Kidney (tissue), 14 donors: ENCODE data around the gene LENG8. TPM values are rescaled to one million over a fixed set of nuclear protein-coding genes. Genes with fewer than 3 reads are reported as not detected.
"Not testable (repeated sequence)": the region's sequence is repeated elsewhere in the genome, so short reads cannot be mapped to it uniquely, and the experiment has no call there.

Experiments
- DNase-seq, 5 donors: peaks; one replicate each; pipeline ENCODE4 v3.0.0-alpha.2; 2013 to 2020
- FAIRE-seq: peaks from 2 replicates; lab custom pipeline; 2012; peaks lifted over from hg19 to GRCh38; lab: Jason Lieb, UNC
- H3K27ac ChIP-seq, 2 donors: one replicate each; pipeline ENCODE4 v1.7.0; 2013; ENCODE audit warnings: low read depth in 2 of 2, low read length in 2 of 2, inconsistent platforms in 1 of 2
- H3K27me3 ChIP-seq: one replicate; pipeline ENCODE4 v1.7.1; 2013; ENCODE audit warnings: low read length, inconsistent platforms; ENCODE audit not compliant: control insufficient read depth, insufficient read depth
- H3K36me3 ChIP-seq, 3 donors: one replicate each; pipeline versions ENCODE4 v1.7.0 to v1.7.1; 2013; ENCODE audit warnings: low read length in 3 of 3, control low read depth in 1 of 3, inconsistent platforms in 1 of 3; ENCODE audit not compliant: insufficient read depth in 3 of 3, control insufficient read depth in 2 of 3
- H3K4me1 ChIP-seq, 3 donors: one replicate each; pipeline versions ENCODE4 v1.7.0 to v1.7.1; 2013; ENCODE audit warnings: low read length in 3 of 3, inconsistent platforms in 1 of 3, low read depth in 1 of 3; ENCODE audit not compliant: control insufficient read depth in 2 of 3, insufficient read depth in 2 of 3
- H3K4me3 ChIP-seq, 3 donors: one replicate each; pipeline versions ENCODE4 v1.7.0 to v1.8.1; 2013; ENCODE audit warnings: low read length in 3 of 3, control low read depth in 1 of 3, inconsistent platforms in 1 of 3
- H3K9ac ChIP-seq, 3 donors: one replicate each; pipeline versions ENCODE4 v1.7.0 to v1.7.1; 2013; ENCODE audit warnings: low read length in 3 of 3, control low read depth in 1 of 3, inconsistent platforms in 1 of 3
- H3K9me3 ChIP-seq, 3 donors: one replicate each; pipeline versions ENCODE4 v1.7.0 to v1.7.1; 2013; ENCODE audit warnings: low read length in 3 of 3, control low read depth in 1 of 3, inconsistent platforms in 1 of 3; ENCODE audit not compliant: control insufficient read depth in 2 of 3, insufficient read depth in 1 of 3
- intact Hi-C: fragments of 100-400 bp; cut with DNase I; formaldehyde crosslinking; loops from one replicate; pipeline ENCODE4 v1.11.1; 2022
- polyA plus RNA-seq: library from polyadenylated mRNA; stranded (reverse); fragments of 350-450 nt; fragmentation: Illumina TruSeq; extraction: RNeasy Lipid Tissue Mini Kit (QIAGEN cat#74804); gene quantifications from one replicate; pipeline ENCODE4 v1.2.3, GENCODE V29; 2014; ENCODE audit warnings: low read depth, low replicate concordance; ENCODE audit not compliant: insufficient read depth
- total RNA-seq: library from RNA; stranded (reverse); fragmentation: NEBNext Ultra II Directional; extraction: Animal tissue kit (Norgen Biotek cat#: 25700); gene quantifications from one replicate; pipeline ENCODE4 v1.2.1, GENCODE V29; 2021
- TF ChIP-seq, protein P1 (sequence below): IDR thresholded peaks from 3 replicates; pipeline ENCODE4 v1.5.1; 2012; ENCODE audit warnings: mild to moderate bottlenecking, moderate library complexity, borderline replicate concordance; ENCODE audit not compliant: insufficient read depth; ENCODE audit errors: extremely low read depth
- donor health status: control.
- donor health status: control.
- donor health status: control.
- donor health status: control.
- donor health status: control.
- donor health status: DM: yes; HTN: yes; CAD: no.
- donor health status: Normal renal cell carcinoma (clear cell type).

LENG8 gene
- total and polyA plus RNA-seq, 2 donors from 2014 or later: 48.6 to 208 TPM

DNA sequence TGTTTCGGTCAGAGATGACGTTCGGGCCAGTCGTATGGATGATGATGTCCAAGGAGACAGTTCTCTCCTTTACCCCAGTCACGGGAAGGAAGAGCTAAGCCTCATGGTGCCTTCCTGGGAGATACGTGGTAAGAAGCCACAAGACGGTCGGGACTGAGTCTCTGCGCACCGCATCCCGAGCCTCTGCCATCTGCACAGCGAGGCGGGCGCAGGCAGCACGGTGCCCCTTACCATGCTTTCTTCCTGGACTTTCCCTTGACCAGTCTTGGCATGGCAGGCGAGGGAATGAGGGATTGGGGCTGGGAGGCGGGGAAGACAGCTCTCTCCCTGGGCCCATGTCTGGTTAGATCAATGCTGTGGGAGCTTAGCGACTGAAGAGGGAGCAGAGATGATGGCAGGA is 43.6 kb downstream of the LENG8 start:
- FAIRE-seq (no peak), DNase-seq (peak in 1 of 5 donors; percentile 19)
- Histone ChIP-seq H3K4me3 (no peak overlapping the region), H3K27ac (no peak overlapping the region), H3K9me3 (no peaks in the 10 kb centered on the region), H3K4me1 (no peaks in the 10 kb centered on the region), H3K27me3 (no peaks in the 10 kb centered on the region), H3K9ac (no peak overlapping the region), H3K36me3 (no peaks in the 10 kb centered on the region)
- intact Hi-C loops: no loop called here
- TF ChIP-seq, protein P1, sequence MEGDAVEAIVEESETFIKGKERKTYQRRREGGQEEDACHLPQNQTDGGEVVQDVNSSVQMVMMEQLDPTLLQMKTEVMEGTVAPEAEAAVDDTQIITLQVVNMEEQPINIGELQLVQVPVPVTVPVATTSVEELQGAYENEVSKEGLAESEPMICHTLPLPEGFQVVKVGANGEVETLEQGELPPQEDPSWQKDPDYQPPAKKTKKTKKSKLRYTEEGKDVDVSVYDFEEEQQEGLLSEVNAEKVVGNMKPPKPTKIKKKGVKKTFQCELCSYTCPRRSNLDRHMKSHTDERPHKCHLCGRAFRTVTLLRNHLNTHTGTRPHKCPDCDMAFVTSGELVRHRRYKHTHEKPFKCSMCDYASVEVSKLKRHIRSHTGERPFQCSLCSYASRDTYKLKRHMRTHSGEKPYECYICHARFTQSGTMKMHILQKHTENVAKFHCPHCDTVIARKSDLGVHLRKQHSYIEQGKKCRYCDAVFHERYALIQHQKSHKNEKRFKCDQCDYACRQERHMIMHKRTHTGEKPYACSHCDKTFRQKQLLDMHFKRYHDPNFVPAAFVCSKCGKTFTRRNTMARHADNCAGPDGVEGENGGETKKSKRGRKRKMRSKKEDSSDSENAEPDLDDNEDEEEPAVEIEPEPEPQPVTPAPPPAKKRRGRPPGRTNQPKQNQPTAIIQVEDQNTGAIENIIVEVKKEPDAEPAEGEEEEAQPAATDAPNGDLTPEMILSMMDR: no peak

DNA sequence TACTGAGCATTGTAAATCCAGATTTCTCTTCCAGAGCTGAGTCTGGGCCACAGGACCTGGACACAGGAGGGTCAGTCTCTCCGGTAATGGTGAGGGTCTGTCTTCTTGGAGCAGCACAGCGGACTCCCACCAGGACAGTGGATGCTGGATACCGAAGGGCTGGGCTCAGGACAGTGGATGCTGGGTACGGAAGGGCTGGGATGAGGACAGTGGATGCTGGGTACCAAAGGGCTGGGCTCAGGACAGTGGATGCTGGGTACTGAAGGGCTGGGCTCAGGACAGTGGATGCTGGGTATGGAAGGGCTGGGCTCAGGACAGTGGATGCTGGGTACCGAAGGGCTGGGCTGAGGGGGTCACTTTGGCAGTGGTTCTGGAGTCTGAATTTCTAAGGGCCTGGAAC is 44.1 kb downstream of the LENG8 start:
- H3K36me3 ChIP-seq, H3K4me3 ChIP-seq, H3K4me1 ChIP-seq, H3K9ac ChIP-seq, H3K27me3 ChIP-seq, H3K9me3 ChIP-seq, H3K27ac ChIP-seq, FAIRE-seq, intact Hi-C loops, DNase-seq: not testable (repeated sequence)

DNA sequence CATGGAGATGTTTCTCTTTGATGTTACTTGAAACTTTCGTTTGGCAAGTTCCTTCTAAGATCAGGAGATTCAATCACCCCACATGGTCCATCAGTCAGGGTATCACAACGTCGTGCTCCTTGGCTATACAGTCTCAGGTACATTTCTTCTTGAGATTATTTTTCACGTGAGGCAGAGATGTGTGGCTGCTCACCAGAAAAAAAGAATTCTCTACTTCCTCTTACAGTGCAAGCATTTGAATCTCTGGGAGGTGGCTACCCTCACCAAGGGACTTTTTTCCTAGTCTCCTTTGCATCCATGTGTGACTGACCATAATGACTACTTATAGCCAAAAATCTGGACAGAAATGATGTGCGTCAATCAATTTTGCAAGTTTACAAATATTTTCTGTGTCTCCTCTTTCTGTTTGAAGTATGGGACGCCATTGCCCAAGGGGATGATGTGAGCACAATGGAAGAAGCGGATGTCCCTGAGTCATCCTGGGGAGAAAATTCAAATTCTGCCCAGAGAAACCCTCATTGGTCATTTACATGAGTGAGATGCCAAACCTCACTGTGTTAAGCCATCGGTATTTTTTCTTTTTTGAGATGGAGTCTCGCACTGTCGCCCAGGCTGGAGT is 45.1 kb downstream of the LENG8 start:
- Histone ChIP-seq H3K9ac (no peak overlapping the region), H3K27ac (no peak overlapping the region), H3K36me3 (no peaks in the 10 kb centered on the region), H3K9me3 (no peaks in the 10 kb centered on the region), H3K4me1 (no peaks in the 10 kb centered on the region), H3K4me3 (no peak overlapping the region), H3K27me3 (no peaks in the 10 kb centered on the region)
- TF ChIP-seq, protein P1: no peak
- FAIRE-seq (no peak), DNase-seq (no peak)
- intact Hi-C loops: no loop called here

DNA sequence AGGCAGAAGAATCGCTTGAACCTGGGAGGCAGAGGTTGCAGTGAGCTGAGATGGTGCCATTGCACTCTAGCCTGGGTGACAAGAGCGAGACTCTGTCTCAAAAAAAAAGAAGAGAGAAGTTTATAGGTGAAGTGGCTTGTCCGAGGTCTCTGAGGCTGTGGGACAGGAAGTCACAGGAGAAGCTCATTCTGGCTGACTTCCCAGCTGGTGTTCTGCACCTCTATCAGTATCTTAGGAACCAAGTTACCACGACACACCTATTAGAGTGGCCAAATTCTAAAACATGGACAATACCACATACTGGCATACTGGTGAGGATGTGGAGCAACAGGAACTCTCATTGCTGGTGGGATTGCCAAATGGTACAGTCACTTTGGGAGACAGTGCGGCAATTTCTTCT is 46.3 kb downstream of the LENG8 start:
- FAIRE-seq, DNase-seq, H3K4me3 ChIP-seq, H3K9ac ChIP-seq, H3K36me3 ChIP-seq, intact Hi-C loops, H3K27ac ChIP-seq, H3K4me1 ChIP-seq, H3K9me3 ChIP-seq, H3K27me3 ChIP-seq: not testable (repeated sequence)

DNA sequence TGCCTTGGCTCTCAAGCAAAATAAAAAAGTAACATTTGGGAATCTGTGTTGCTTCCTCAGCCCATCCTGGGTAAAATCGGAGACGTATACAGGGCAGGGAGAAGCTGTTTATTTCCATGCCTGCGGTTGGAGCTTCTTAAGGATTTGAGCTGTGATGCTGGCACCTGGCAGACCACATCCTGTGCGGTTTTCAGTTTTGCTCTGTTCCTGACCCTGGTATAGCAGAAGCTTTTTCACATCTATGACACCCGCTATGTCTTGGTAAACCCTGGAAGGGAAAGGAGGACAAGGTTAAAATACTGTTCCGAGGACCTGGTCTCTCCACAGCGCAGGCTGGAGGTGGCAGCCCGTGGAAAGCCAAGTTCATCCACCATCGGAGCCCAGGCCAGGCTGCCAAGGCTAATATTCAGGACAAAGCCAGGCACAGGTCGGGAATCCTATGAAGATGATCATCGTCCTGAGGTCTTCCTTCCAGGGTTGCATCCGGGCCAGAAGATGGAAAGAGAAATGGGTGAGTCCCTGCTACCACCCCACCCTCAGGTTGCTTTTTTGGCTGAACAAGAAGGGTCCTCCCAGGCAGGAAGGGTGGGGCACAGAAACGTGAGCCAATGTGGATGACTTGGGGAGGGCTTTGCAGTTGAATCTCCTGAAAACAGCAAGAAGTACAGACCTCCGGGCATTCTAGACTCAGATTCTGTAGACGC is 48.9 kb downstream of the LENG8 start:
- FAIRE-seq, H3K4me1 ChIP-seq, H3K36me3 ChIP-seq, H3K4me3 ChIP-seq, H3K9me3 ChIP-seq, H3K27me3 ChIP-seq, H3K9ac ChIP-seq, H3K27ac ChIP-seq, intact Hi-C loops, DNase-seq: not testable (repeated sequence)

- H3K27me3 ChIP-seq, H3K4me3 ChIP-seq, H3K27ac ChIP-seq, H3K9me3 ChIP-seq, FAIRE-seq, DNase-seq, H3K36me3 ChIP-seq, H3K4me1 ChIP-seq, intact Hi-C loops, H3K9ac ChIP-seq: not testable (repeated sequence)
These were observed 49.4 kb downstream of the LENG8 start for GRCh38 chr19:54498451-54498772.
